Rectal smooth muscle tissue (tissue), 1 donor: Measurements from ENCODE around the gene ZNF574.

Experiments
- H3K27ac ChIP-seq: one replicate; pipeline ENCODE4 v1.7.0; 2013; ENCODE audit warnings: low read depth, low read length, inconsistent platforms
- H3K27me3 ChIP-seq: one replicate; pipeline ENCODE4 v1.7.0; 2013; ENCODE audit warnings: low read length; ENCODE audit not compliant: control insufficient read depth, insufficient read depth
- H3K36me3 ChIP-seq: one replicate; pipeline ENCODE4 v1.7.0; 2013; ENCODE audit warnings: low read length; ENCODE audit not compliant: control insufficient read depth, insufficient read depth
- H3K4me1 ChIP-seq: one replicate; pipeline ENCODE4 v1.7.0; 2013; ENCODE audit warnings: low read length; ENCODE audit not compliant: control insufficient read depth, insufficient read depth
- H3K4me3 ChIP-seq: one replicate; pipeline ENCODE4 v1.7.0; 2013; ENCODE audit warnings: low read length
- H3K9ac ChIP-seq: one replicate; pipeline ENCODE4 v1.7.0; 2013; ENCODE audit warnings: low read length

ZNF574 gene

GRCh38 chr19:42116308-42117075 lies 40.5 kb downstream of the ZNF574 start:
- no peaks in the 10 kb centered on the region for H3K27me3 ChIP-seq
- no peak overlapping the region for H3K27ac ChIP-seq
- H3K4me3 ChIP-seq = no peak overlapping the region
- H3K9ac ChIP-seq = no peak overlapping the region
- no peaks in the 10 kb centered on the region for H3K36me3 ChIP-seq
- H3K4me1 ChIP-seq = no peaks in the 10 kb centered on the region

GRCh38 chr19:42117076-42117475 lies 41.1 kb downstream of the ZNF574 start:
- Histone ChIP-seq H3K9ac (no peak overlapping the region), H3K27ac (no peak overlapping the region)

GRCh38 chr19:42120276-42120980 lies 44.5 kb downstream of the ZNF574 start:
- Histone ChIP-seq H3K36me3 (no peaks in the 10 kb centered on the region), H3K4me1 (no peaks in the 10 kb centered on the region), H3K27ac (no peak overlapping the region), H3K27me3 (peaks cover 4% of the 10 kb centered on the region), H3K4me3 (no peak overlapping the region), H3K9ac (no peak overlapping the region)

More at GRCh38 chr19:42117076-42117475, 41.1 kb downstream of the ZNF574 start:
- Histone ChIP-seq H3K27me3 (no peaks in the 10 kb centered on the region), H3K4me3 (no peak overlapping the region), H3K36me3 (no peaks in the 10 kb centered on the region), H3K4me1 (no peaks in the 10 kb centered on the region)

GRCh38 chr19:42121036-42121621 lies 45.2 kb downstream of the ZNF574 start:
- Histone ChIP-seq H3K4me3 (no peak overlapping the region), H3K27me3 (peaks cover 4% of the 10 kb centered on the region), H3K9ac (no peak overlapping the region), H3K27ac (no peak overlapping the region), H3K36me3 (no peaks in the 10 kb centered on the region), H3K4me1 (no peaks in the 10 kb centered on the region)

GRCh38 chr19:42121656-42122069 lies 45.7 kb downstream of the ZNF574 start:
- H3K4me1 ChIP-seq = no peaks in the 10 kb centered on the region
- H3K27ac ChIP-seq = no peak overlapping the region
- no peak overlapping the region for H3K4me3 ChIP-seq
- no peaks in the 10 kb centered on the region for H3K36me3 ChIP-seq
- no peak overlapping the region for H3K9ac ChIP-seq
- peaks cover 4% of the 10 kb centered on the region for H3K27me3 ChIP-seq

- Histone ChIP-seq H3K36me3 (no peaks in the 10 kb centered on the region), H3K27me3 (peaks cover 4% of the 10 kb centered on the region), H3K9ac (no peak overlapping the region), H3K4me1 (no peaks in the 10 kb centered on the region), H3K4me3 (no peak overlapping the region), H3K27ac (no peak overlapping the region)
Measured at GRCh38 chr19:42122691-42123607, 47.0 kb downstream of the ZNF574 start.

GRCh38 chr19:42123765-42124164 lies 47.8 kb downstream of the ZNF574 start:
- peaks cover 4% of the 10 kb centered on the region for H3K27me3 ChIP-seq
- no peaks in the 10 kb centered on the region for H3K4me1 ChIP-seq
- H3K4me3 ChIP-seq = no peak overlapping the region
- H3K27ac ChIP-seq = no peak overlapping the region
- no peaks in the 10 kb centered on the region for H3K36me3 ChIP-seq
- H3K9ac ChIP-seq = peak overlapping the region; percentile 16

GRCh38 chr19:42124386-42124901 lies 48.5 kb downstream of the ZNF574 start:
- H3K27me3 ChIP-seq = peaks cover 4% of the 10 kb centered on the region
- no peak overlapping the region for H3K9ac ChIP-seq
- no peaks in the 10 kb centered on the region for H3K4me1 ChIP-seq
- no peak overlapping the region for H3K27ac ChIP-seq
- H3K36me3 ChIP-seq = no peaks in the 10 kb centered on the region
- no peak overlapping the region for H3K4me3 ChIP-seq

- Histone ChIP-seq H3K4me1 (no peaks in the 10 kb centered on the region), H3K27me3 (peaks cover 6% of the 10 kb centered on the region)
Measured at GRCh38 chr19:42125536-42125935, 49.6 kb downstream of the ZNF574 start.

GRCh38 chr19:42126574-42126973 lies 50.6 kb downstream of the ZNF574 start:
- Histone ChIP-seq H3K4me1 (no peaks in the 10 kb centered on the region), H3K9ac (no peak overlapping the region), H3K36me3 (no peaks in the 10 kb centered on the region), H3K27me3 (peaks cover 10% of the 10 kb centered on the region), H3K27ac (no peak overlapping the region), H3K4me3 (no peak overlapping the region)

More at GRCh38 chr19:42125536-42125935, 49.6 kb downstream of the ZNF574 start:
- H3K4me3 ChIP-seq = no peak overlapping the region
- no peak overlapping the region for H3K27ac ChIP-seq
- H3K36me3 ChIP-seq = no peaks in the 10 kb centered on the region
- H3K9ac ChIP-seq = no peak overlapping the region

- Histone ChIP-seq H3K9ac (peak overlapping the region; percentile 1), H3K4me1 (no peaks in the 10 kb centered on the region), H3K27ac (no peak overlapping the region), H3K4me3 (peak overlapping the region; percentile 29), H3K27me3 (peaks cover 13% of the 10 kb centered on the region), H3K36me3 (no peaks in the 10 kb centered on the region)
Measured at GRCh38 chr19:42129399-42130253, 53.7 kb downstream of the ZNF574 start.
